Testis (tissue), 3 donors: ENCODE results near the gene GLT1D1. TPM values are rescaled to one million over a fixed set of nuclear protein-coding genes. Genes with fewer than 3 reads are reported as not detected.
A peak's percentile ranks its signal among the peaks of the same experiment; 100 is the strongest.
"Not testable (repeated sequence)": the region's sequence is repeated elsewhere in the genome, so short reads cannot be mapped to it uniquely, and the experiment has no call there.

Experiments used
- DNase-seq: peaks from one replicate; pipeline ENCODE4 v3.0.0-alpha.2; 2019
- H3K27ac ChIP-seq, 2 donors: fragments of 200-600 bp; sonication (generic); one replicate each; pipeline ENCODE4 v1.5.1; 2019
- H3K27me3 ChIP-seq: fragments of 200-600 bp; sonication (generic); one replicate; pipeline ENCODE4 v1.5.1; 2019
- H3K36me3 ChIP-seq: fragments of 200-600 bp; sonication (generic); one replicate; pipeline ENCODE4 v1.5.1; 2017; ENCODE audit warnings: low read depth; ENCODE audit errors: missing control alignments
- H3K4me1 ChIP-seq: fragments of 200-600 bp; sonication (generic); one replicate; pipeline ENCODE4 v1.5.1; 2019
- H3K4me3 ChIP-seq, 2 donors: fragments of 200-600 bp; sonication (generic); one replicate each; pipeline ENCODE4 v1.5.1; 2017 to 2019
- H3K9me3 ChIP-seq: fragments of 200-600 bp; sonication (generic); one replicate; pipeline ENCODE4 v1.5.1; 2017
- POLR2A ChIP-seq: fragments of 450-650 bp; IDR thresholded peaks from one replicate; pipeline ENCODE4 v1.6.1; 2017; ENCODE audit warnings: antibody characterized with exemption, mild to moderate bottlenecking, moderate library complexity
- WGBS, 2 donors: methylation state at CpG; one replicate each; pipeline ENCODE4 v1.1.5; 2018; 5-methylcytosine and 5-hydroxymethylcytosine counted together
- intact Hi-C: fragments of 100-400 bp; cut with DNase I; formaldehyde crosslinking; loops from one replicate; pipeline ENCODE4 v1.15.1; 2023; ENCODE audit warnings: low total_unique reads
- polyA plus RNA-seq: library from polyadenylated mRNA; stranded (reverse); fragments of 350-450 nt; fragmentation: Illumina TruSeq; extraction: RNeasy Lipid Tissue Mini Kit (QIAGEN cat#74804); gene quantifications from one replicate; pipeline ENCODE4 v1.2.3, GENCODE V29; 2014; ENCODE audit warnings: low read depth, low replicate concordance; ENCODE audit not compliant: insufficient read depth
- total RNA-seq, 2 donors: library from RNA; depleted of rRNA; stranded (reverse); fragments of >200 nt; gene quantifications; one replicate each; pipeline ENCODE4 v1.2.3, GENCODE V29; 2016
- TF ChIP-seq, protein P1 (sequence below), 3 experiments: fragments of 450-650 bp in 2 of 3; fragments of 200-600 bp in 1 of 3; sonication (generic) in 1 of 3; IDR thresholded peaks; one replicate each; pipeline ENCODE4 v1.5.1; 2016 to 2019; ENCODE audit warnings: antibody characterized with exemption in 3 of 3, mild to moderate bottlenecking in 2 of 3, moderate library complexity in 1 of 3

The GLT1D1 gene
- total and polyA plus RNA-seq, 3 donors from 2014 or later: 10.0 to 42.3 (median 18.0) TPM

DNA sequence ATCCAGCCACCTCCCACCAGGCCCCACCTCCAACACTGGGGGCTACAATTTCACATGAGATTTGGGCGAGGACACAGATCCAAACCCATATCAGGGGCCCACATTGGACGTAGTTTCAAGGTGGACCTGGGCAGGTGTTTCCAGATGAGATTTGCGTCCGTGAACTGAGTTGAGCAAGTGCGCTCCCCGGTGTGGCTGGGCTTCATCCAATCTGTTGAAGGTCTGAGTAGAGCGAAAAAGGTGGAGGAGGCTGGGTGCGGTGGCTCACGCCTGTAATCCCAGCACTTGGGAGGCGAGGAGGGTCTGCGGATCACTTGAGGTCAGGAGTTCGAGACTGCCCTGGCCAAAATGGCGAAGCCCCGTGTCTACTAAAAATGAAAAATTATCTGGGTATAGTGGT, 4.9 kb upstream of the GLT1D1 start:
- Histone ChIP-seq H3K27ac (no peak overlapping the region), H3K36me3 (no peaks in the 10 kb centered on the region), H3K27me3 (no peaks in the 10 kb centered on the region), H3K4me1 (no peaks in the 10 kb centered on the region), H3K4me3 (no peak overlapping the region), H3K9me3 (no peaks in the 10 kb centered on the region)
- intact Hi-C loops: no loop called here
- WGBS, 2 donors: 93 to 94% methylated on average over 14 of the region's 14 CpGs
- DNase-seq: no peak
- TF ChIP-seq POLR2A: no peak
- TF ChIP-seq, protein P1, sequence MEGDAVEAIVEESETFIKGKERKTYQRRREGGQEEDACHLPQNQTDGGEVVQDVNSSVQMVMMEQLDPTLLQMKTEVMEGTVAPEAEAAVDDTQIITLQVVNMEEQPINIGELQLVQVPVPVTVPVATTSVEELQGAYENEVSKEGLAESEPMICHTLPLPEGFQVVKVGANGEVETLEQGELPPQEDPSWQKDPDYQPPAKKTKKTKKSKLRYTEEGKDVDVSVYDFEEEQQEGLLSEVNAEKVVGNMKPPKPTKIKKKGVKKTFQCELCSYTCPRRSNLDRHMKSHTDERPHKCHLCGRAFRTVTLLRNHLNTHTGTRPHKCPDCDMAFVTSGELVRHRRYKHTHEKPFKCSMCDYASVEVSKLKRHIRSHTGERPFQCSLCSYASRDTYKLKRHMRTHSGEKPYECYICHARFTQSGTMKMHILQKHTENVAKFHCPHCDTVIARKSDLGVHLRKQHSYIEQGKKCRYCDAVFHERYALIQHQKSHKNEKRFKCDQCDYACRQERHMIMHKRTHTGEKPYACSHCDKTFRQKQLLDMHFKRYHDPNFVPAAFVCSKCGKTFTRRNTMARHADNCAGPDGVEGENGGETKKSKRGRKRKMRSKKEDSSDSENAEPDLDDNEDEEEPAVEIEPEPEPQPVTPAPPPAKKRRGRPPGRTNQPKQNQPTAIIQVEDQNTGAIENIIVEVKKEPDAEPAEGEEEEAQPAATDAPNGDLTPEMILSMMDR (IDR thresholded peaks at IDR 0.05): no peak

DNA sequence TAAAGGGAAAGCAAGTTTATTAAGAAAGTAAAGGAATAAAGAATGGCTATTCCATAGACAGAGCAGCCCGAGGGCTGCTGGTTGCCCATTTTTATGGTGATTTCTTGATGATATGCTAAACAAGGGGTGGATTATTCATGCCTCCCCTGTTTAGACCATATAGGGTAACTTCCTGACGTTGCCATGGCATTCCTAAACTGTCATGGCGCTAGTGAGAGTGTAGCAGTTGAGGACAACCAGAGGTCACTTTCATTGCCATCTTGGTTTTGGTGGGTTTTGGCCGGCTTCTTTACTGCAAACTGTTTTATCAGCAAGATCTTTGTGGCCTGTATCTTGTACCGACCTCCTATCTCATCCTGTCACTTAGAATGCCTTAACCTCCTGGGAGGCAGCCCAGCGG, 3.5 kb upstream of the GLT1D1 start:
- intact Hi-C loops, H3K36me3 ChIP-seq, H3K4me1 ChIP-seq, DNase-seq, H3K4me3 ChIP-seq, H3K27ac ChIP-seq, H3K9me3 ChIP-seq, H3K27me3 ChIP-seq: not testable (repeated sequence)
- 67 to 74% methylated on average over 6 of the region's 6 CpGs for WGBS, 2 donors

DNA sequence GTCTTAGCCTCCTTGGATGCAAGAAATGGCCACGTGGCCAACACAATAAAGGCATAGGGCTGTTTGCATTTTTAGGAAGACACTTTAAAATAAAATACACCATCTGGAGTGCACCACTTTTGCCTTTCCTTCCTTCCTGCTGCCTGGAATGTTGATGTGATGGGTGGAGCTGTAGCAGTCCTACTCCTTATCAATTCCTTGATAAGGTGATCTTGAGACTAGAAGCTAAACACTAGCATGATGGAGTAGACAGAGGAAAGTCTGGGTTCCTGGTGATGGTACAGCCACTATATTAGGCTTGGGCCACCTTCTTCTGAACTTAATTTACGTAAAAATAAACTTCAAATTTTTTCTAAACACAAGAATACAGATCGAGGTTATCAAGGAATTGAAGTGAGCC, 2.9 kb upstream of the GLT1D1 start:
- H3K4me1 ChIP-seq: peaks cover 4% of the 10 kb centered on the region
- no peak overlapping the region for H3K27ac ChIP-seq
- H3K36me3 ChIP-seq: no peaks in the 10 kb centered on the region
- no peak overlapping the region for H3K4me3 ChIP-seq
- no peak for DNase-seq
- no peaks in the 10 kb centered on the region for H3K9me3 ChIP-seq
- 74 to 78% methylated on average over 3 of the region's 3 CpGs for WGBS, 2 donors
- no peaks in the 10 kb centered on the region for H3K27me3 ChIP-seq
- intact Hi-C loops: no loop called here
- TF ChIP-seq POLR2A: no peak
- TF ChIP-seq, protein P1 (IDR thresholded peaks at IDR 0.05): no peak

DNA sequence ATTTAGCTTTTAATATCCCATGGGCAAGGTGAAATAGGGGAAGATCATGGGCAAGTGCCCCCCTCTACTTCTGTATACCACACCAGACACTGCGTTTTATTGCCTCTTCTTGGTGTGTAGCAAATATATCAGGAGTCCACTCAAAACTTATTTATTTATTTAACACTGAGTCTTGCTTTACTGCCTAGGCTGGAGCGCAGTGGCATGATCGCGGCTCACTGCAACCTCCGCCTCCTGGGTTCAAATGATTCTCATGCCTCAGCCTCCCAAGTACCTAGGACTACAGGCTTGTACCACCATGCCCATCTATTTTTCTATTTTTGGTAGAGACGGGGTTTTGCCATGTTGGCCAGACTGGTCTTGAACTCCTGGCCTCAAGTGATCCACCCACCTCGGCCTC, 1.8 kb upstream of the GLT1D1 start:
- H3K4me1 ChIP-seq, H3K27me3 ChIP-seq, H3K36me3 ChIP-seq, H3K27ac ChIP-seq, DNase-seq, H3K9me3 ChIP-seq, H3K4me3 ChIP-seq, intact Hi-C loops: not testable (repeated sequence)
- WGBS, 2 donors: 81 to 89% methylated on average over 7 of the region's 7 CpGs

DNA sequence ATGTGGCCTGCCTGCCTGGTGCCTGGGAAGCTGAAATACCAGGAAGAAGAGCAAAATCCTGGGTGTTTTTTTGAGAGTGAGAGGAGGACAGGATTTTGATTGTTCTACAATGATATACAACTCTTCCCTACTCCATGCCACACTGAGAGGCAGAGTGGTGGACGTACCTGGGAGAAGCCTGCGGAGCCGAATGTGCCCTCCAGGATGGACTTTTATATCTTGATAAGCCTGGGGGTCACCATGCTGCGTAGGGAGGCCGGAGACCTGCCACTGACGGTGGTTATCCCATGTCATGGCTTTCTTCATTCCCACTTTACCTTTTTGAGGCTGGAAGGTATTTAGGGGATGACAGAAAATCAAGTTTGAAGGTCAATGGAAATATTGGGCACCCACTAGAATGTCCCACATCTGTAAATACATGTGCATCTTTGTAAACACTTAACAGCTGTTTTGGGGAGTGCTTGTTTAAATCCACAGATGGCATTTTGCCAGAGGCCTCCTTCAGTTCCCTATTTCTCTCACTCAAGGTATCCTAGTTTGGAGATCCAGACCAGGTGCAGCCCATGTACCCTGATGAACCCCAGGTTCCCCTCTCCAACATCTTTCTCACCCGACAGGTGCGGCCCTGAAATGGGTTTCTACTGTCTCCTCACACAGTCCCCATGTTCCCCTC, 1.1 kb upstream of the GLT1D1 start:
- Histone ChIP-seq H3K4me3 (no peak overlapping the region), H3K4me1 (peaks cover 4% of the 10 kb centered on the region), H3K36me3 (no peaks in the 10 kb centered on the region), H3K27ac (no peak overlapping the region), H3K9me3 (no peaks in the 10 kb centered on the region), H3K27me3 (no peaks in the 10 kb centered on the region)
- no peak for DNase-seq
- TF ChIP-seq POLR2A: no peak
- TF ChIP-seq, protein P1 (IDR thresholded peaks at IDR 0.05): no peak
- intact Hi-C loops: no loop called here
- 77 to 79% methylated on average over 8 of the region's 8 CpGs for WGBS, 2 donors

DNA sequence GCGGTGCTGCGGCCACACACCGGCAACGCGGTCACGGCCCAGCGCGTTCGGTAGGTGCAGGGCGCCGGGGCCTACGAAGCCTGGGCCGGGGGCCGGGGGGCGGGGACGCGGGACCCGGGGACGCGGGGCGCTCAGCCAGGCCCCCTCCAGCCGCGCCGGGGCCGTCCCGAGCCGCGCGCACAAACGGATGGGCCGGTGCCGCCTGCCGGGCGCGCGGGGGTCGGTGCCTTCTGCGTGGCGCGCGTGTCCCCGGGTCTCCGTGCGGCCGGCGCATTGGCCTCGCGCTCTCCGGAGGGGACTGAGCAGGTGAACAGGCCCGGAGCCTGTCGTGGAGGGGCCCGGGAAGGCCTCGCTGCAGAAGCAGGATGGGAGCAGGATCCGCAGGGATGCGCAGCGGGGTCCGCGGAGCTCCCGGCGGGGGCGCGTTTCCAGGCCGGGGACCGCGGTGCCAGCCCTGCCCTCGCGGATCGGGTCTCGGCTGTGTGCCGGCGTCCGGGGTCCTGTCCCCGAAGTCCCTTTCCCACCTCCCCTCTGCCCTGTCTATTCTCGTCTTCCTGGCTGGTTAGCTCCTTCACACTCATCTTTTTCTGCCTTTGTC, 421 bp downstream of the GLT1D1 start:
- intact Hi-C loops: no loop called here
- DNase-seq: no peak
- no peak overlapping the region for H3K27ac ChIP-seq

More for the DNA sequence above, 421 bp downstream of the GLT1D1 start:
- Histone ChIP-seq H3K36me3 (no peaks in the 10 kb centered on the region), H3K4me1 (peaks cover 4% of the 10 kb centered on the region), H3K27me3 (no peaks in the 10 kb centered on the region), H3K9me3 (no peaks in the 10 kb centered on the region), H3K4me3 (peak overlapping the region; percentile 21 to 53)
- WGBS, 2 donors: 0 to 1% methylated on average over 14 to 63 of the region's 74 CpGs
- TF ChIP-seq POLR2A: no peak
- TF ChIP-seq, protein P1 (IDR thresholded peaks at IDR 0.05): no peak
